SU-DHL-6 (cell line): ENCODE results near the gene LECT2.
A peak's percentile ranks its signal among the peaks of the same experiment; 100 is the strongest.

Experiments
- H2AFZ ChIP-seq: fragments of 200-600 bp; sonication (generic); 2 replicates; pipeline ENCODE4 v1.6.1; 2014; ENCODE audit warnings: low read depth, mild to moderate bottlenecking, moderate library complexity, mixed read lengths, antibody characterized with exemption, low read length; ENCODE audit not compliant: severe bottlenecking
- H3F3A ChIP-seq: fragments of 200-600 bp; shearing (Covaris generic); 2 replicates; pipeline ENCODE4 v1.6.0; 2016; ENCODE audit warnings: antibody characterized with exemption, mild to moderate bottlenecking; ENCODE audit not compliant: insufficient read depth
- H3K27ac ChIP-seq: fragments of 200-600 bp; sonication (generic); 2 replicates; pipeline ENCODE4 v1.5.1; 2016; ENCODE audit warnings: low read depth, mild to moderate bottlenecking, low read length, moderate library complexity, mixed read lengths
- H3K27me3 ChIP-seq: fragments of 200-600 bp; sonication (generic), shearing (Covaris generic); 2 replicates; pipeline ENCODE4 v1.6.0; 2014; ENCODE audit warnings: mild to moderate bottlenecking, low read length
- H3K36me3 ChIP-seq: fragments of 200-600 bp; sonication (generic); 2 replicates; pipeline ENCODE4 v1.6.1; 2014; ENCODE audit warnings: mild to moderate bottlenecking, low read length, mixed read lengths
- H3K4me2 ChIP-seq: fragments of 300-600, 200-600 bp; shearing (Covaris generic), sonication (generic); 2 replicates; pipeline ENCODE4 v1.6.0; 2014; ENCODE audit warnings: low read length, low read depth, mild to moderate bottlenecking; ENCODE audit not compliant: poor library complexity, severe bottlenecking
- H3K4me3 ChIP-seq: fragments of 200-600 bp; sonication (generic); 2 replicates; pipeline ENCODE4 v1.5.1; 2014; ENCODE audit warnings: antibody characterized with exemption, low read length, mild to moderate bottlenecking, mixed read lengths; ENCODE audit not compliant: insufficient read depth, poor library complexity, severe bottlenecking
- H3K79me2 ChIP-seq: fragments of 200-600 bp; sonication (generic); 2 replicates; pipeline ENCODE4 v1.6.1; 2014; ENCODE audit warnings: mild to moderate bottlenecking, low read length, moderate library complexity; ENCODE audit not compliant: insufficient read depth
- H3K9ac ChIP-seq: fragments of 200-600 bp; sonication (generic); 2 replicates; pipeline ENCODE4 v1.7.0; 2014; ENCODE audit warnings: mild to moderate bottlenecking, low read length
- H3K9me2 ChIP-seq: fragments of 200-600 bp; sonication (generic); replicated peaks from 2 replicates; pipeline ENCODE4 v1.6.1; 2014; ENCODE audit warnings: low read length; ENCODE audit not compliant: insufficient read depth
- H3K9me3 ChIP-seq: fragments of 200-600 bp; sonication (generic); 2 replicates; pipeline ENCODE4 v1.6.1; 2014; ENCODE audit warnings: low read length, mixed read lengths; ENCODE audit not compliant: insufficient read depth
- H4K20me1 ChIP-seq: fragments of 200-600 bp; sonication (generic); 2 replicates; pipeline ENCODE4 v1.6.1; 2014; ENCODE audit warnings: low read depth, mild to moderate bottlenecking, antibody characterized with exemption, low read length, moderate library complexity, mixed read lengths
- EZH2phosphoT487 ChIP-seq: fragments of 200-600 bp; sonication (generic), shearing (Covaris generic); conservative IDR thresholded peaks from 2 replicates; pipeline ENCODE4 v1.6.1; 2018; ENCODE audit warnings: mild to moderate bottlenecking, antibody characterized with exemption, low read length, moderate library complexity, mixed read lengths
- TF ChIP-seq, protein P1 (sequence below): fragments of 200-600 bp; sonication (generic); IDR thresholded peaks from one replicate; pipeline ENCODE4 v1.5.1; 2017; ENCODE audit warnings: antibody characterized with exemption, mild to moderate bottlenecking, low read length, moderate library complexity; ENCODE audit not compliant: insufficient read depth, poor library complexity, severe bottlenecking

Gene LECT2

DNA sequence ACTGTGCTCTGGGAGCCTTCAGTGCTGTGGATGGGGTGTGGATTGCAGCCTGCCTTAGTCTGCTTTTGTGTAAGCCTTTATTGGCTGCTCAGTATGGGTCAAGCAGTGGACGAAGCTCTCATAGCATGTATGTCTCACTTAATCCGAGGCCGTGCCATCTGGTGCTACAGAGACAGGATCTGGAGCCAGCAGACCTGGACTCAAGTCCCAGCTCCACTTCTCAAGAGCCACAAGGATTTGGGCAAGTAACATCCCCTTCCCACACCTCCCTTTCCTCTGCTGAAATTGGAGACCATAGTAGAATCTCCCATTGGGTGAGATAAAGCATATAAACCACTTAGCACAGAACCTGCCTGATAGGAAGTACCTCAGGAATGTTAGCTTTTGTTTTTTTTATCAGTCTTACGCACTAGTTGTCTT lies 23.4 kb upstream of the LECT2 start:
- H3K27me3 ChIP-seq = no peaks in the 10 kb centered on the region
- H3K79me2 ChIP-seq = no peaks in the 10 kb centered on the region
- H3K36me3 ChIP-seq = no peaks in the 10 kb centered on the region
- H3K9ac ChIP-seq = no peak overlapping the region
- no peak overlapping the region for H3K27ac ChIP-seq
- no peak overlapping the region for H2AFZ ChIP-seq
- H3K4me3 ChIP-seq = no peak overlapping the region
- H3K4me2 ChIP-seq = no peak overlapping the region
- no peaks in the 10 kb centered on the region for H3K9me3 ChIP-seq
- no peaks in the 10 kb centered on the region for H4K20me1 ChIP-seq
- H3K9me2 ChIP-seq = no peaks in the 10 kb centered on the region
- TF ChIP-seq, protein P1, sequence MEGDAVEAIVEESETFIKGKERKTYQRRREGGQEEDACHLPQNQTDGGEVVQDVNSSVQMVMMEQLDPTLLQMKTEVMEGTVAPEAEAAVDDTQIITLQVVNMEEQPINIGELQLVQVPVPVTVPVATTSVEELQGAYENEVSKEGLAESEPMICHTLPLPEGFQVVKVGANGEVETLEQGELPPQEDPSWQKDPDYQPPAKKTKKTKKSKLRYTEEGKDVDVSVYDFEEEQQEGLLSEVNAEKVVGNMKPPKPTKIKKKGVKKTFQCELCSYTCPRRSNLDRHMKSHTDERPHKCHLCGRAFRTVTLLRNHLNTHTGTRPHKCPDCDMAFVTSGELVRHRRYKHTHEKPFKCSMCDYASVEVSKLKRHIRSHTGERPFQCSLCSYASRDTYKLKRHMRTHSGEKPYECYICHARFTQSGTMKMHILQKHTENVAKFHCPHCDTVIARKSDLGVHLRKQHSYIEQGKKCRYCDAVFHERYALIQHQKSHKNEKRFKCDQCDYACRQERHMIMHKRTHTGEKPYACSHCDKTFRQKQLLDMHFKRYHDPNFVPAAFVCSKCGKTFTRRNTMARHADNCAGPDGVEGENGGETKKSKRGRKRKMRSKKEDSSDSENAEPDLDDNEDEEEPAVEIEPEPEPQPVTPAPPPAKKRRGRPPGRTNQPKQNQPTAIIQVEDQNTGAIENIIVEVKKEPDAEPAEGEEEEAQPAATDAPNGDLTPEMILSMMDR = no peak
- no peak for TF ChIP-seq EZH2phosphoT487
- no peaks in the 10 kb centered on the region for H3F3A ChIP-seq

DNA sequence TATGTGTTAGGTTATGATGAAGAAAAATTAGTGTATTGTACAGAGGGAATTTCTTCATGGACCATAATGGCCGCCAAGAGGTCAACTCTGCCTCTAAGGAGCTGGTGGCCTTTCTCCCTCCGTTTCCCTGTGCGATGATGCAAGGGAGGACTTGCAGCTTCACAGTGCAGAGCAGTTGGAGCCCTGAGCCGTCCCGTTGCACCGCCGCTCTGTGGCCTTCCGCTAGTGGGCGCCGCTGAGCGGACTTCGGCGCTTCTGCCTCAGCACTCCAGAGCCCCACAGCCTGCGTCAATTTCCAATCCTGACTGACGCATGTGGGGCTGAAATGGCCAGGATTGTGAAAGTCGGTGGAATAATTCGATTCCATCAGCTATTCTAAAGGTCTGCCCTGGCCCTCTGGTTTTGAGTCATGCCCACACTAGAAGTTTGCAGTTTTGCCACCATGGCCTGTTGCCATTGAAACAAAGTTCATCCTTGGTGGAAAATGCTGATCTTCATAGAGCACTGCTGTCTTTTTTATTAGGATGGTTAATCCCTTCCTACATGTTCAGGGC lies 22.7 kb upstream of the LECT2 start:
- Histone ChIP-seq H2AFZ (peak overlapping the region; percentile 32), H3K4me3 (no peak overlapping the region), H4K20me1 (no peaks in the 10 kb centered on the region), H3K9ac (no peak overlapping the region), H3K9me2 (no peaks in the 10 kb centered on the region), H3F3A (no peaks in the 10 kb centered on the region), H3K79me2 (no peaks in the 10 kb centered on the region), H3K4me2 (no peak overlapping the region), H3K27me3 (no peaks in the 10 kb centered on the region), H3K27ac (no peak overlapping the region), H3K9me3 (no peaks in the 10 kb centered on the region), H3K36me3 (no peaks in the 10 kb centered on the region)
- TF ChIP-seq, protein P1 = peak; percentile 81
- TF ChIP-seq EZH2phosphoT487 = no peak

DNA sequence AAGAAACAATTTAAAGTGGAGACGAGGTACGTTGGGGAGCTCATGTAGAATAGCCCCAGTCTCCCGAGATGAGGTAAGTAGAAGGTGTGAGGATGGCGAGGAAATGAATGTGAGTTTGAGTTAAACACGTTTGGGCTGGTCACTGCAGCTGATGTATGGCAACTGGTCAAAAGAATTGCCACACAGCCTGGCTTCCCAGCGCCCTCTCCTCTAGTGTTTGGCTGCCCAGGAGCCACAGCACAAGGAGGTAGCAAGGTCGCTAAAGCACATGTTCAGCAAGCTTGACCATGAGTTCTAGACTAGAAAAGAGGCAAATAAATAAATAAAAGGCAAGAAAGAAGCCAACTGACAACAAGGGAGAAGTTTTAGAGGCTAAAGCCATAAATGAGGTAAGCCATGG lies 21.4 kb upstream of the LECT2 start:
- Histone ChIP-seq H2AFZ (no peak overlapping the region), H4K20me1 (no peaks in the 10 kb centered on the region), H3K36me3 (no peaks in the 10 kb centered on the region), H3K4me3 (no peak overlapping the region), H3K9ac (no peak overlapping the region), H3F3A (no peaks in the 10 kb centered on the region), H3K9me3 (no peaks in the 10 kb centered on the region), H3K9me2 (no peaks in the 10 kb centered on the region), H3K4me2 (no peak overlapping the region), H3K79me2 (no peaks in the 10 kb centered on the region), H3K27ac (no peak overlapping the region), H3K27me3 (no peaks in the 10 kb centered on the region)
- no peak for TF ChIP-seq EZH2phosphoT487
- TF ChIP-seq, protein P1 = no peak
